RPMI8226 (cell line): Measurements from ENCODE around the gene ETS1.

Source experiments
- DNase-seq: peaks from one replicate; pipeline ENCODE4 v3.0.0-alpha.2; 2015

The ETS1 gene

DNA sequence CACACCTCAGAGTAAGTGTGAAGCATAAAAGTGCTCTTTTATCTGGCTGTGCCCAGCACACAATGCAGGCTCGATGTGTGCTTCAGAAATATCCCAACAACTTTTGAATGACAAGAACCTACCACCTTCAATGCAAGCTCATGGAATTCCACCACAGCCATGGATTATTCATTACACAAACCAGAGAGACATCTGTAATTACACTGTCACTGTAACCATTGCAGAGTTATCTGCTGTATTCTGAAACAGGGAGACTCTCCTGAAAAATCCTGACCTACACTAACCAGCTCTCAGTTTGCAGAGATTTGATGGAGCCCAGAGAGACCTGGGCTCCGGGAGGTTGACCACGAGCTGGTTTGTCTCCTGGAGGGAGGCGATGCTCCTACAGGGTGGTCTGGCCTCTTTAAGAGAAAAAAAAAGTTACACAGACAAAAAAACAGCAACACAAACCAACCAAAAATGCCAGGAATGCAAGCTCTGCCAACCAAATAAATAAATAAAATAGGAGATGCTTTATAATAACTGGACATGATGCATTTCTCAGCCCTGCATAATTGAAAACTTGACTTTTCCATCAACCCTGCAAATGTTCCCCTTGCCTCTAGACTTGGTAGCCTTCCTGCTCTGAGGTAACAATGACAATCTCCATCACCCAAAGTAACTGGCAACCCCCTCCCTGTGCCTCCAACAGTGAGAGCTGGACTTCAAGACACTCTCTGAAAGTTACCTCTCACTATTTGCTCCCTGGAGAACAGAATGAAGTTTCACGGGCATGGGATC is 69.7 kb downstream of the ETS1 start:
- DNase-seq, result no peak

DNA sequence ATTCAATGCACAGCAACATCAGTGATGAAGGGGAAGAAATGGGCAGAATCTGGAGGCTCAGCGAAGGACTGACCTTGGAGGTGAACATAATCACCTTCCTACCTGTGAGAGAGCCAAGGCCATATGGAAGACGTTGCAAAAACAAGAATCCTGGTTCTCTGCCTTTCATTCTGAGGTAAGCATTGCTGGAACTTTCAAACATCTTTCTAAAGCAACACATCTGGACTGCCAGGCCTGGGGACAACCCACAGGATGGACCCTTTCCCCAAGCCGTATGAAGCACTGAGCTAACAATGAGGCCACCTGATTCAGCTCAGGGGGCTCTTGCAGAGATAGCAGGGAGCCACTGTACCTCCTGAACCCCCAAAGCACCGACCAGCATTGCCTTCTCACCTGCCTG is 70.5 kb downstream of the ETS1 start:
- no peak for DNase-seq

DNA sequence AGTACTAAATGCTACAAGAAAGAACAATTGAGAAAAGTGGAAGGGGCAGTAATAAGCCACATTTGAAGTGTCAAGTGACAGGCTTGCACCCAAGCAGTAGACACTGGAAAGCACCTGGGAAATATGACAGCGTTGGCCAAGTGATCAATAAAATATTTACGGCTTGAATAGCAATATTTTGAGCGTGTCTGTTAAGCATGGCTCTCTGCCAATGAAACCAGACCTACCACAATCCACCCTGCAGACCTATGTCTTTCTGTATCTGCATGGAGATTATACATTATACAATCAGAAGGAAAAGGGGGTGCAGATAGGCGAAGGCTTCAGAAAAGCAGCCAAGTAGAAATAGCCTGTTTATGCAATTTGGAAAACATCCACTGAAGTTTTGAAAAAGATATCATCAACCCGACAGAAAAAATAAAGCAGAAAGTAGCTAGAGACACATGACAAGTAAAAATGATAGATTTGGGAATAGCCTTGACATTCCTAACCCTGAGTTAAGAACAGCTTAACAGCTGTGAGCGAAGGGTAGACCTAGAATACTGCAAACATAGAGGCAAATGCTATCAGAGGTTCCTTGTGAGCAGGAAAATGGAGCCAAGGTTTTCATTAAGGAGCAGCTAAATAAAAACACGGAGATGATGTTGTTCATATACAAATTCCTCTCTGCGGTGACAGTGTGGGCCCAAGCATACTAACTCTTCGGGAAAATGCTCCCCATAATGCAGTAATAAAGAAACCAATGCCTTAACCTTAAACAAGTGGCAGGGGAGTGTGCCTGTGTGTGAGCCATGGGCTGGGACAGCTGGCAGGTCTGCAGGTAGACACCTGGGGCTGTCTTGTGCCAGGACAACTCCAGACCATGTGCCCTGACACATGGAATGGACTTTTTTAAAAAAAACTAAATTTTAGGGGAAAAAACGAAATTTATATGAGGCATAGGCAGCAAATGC is 71.3 kb downstream of the ETS1 start:
- DNase-seq, result no peak

DNA sequence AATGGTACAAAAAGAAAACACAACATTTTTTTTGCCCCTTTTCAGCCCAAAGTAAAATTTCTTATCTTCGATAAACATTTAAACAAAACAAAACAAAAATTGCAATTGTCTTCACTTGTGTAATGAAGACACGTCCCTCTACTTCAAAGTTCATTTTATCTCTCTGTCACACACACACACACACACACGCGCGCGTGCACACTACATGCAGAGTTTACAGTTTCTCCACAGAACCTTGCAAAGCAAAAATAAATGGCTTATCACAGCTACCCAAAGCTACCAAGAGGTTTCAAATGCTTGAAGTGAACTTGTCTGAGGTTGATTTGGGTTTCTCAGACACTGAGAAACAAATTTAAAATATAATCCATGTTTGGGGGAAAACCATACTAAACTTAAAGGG is 72.3 kb downstream of the ETS1 start:
- no peak for DNase-seq

DNA sequence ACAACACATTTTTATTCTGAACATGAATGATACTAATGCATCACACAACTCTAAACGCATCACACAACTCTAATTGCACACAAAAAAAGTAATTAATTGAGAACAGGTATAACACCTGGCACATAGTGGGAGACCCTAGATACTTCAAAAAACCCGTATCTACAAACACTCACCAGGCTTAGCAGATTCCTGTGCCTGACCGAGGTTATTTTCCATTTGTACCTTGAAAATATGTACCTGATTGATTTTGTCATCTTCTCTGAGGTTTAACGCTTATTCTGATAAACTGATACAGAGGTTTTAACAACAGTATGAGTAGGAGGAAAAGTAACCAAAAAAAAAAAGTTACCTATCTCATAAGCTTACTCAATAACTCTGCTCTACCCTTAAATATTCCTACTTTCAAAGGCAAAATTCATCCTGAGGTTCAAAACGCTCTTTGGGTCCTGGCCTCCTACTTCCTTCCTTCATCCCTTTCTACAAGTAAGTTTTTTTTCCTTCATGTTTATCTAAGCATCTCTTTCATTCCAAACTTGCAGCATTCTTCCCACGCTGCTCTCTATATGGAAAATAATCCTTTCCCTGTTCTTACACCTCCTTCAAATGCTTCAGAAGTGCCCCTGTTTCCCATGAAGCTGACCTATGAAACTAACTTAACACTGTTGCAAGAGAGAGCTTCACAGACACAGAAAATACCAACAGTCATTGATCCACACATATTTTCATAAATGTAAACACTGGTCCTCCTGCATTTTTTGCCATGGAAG is 73.3 kb downstream of the ETS1 start:
- DNase-seq, result no peak

DNA sequence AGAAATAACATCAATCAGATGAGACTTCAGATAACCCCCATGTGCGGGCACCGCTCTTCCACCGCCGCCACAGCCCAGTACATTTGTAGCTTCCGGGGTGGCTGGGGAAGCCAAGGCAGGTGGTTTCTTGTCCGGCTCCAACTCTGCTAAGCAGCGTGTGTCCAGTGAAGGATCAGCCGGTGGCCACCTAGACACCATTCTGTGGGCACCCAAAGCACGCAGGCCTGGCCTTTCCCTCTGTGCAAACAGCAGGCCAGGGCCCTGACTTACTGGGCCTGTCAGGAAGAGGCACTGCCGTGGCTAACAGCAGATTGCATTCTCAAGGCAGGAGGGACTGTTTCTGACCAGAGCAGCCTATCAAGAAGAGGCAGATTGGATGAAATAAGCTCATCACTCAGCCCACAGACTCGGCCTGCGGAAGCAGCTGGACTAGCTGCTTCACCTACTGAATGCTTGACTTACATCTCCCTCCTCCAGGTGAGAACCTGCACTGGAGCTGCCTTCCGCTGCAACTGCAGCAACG is 74.8 kb downstream of the ETS1 start:
- no peak for DNase-seq

DNA sequence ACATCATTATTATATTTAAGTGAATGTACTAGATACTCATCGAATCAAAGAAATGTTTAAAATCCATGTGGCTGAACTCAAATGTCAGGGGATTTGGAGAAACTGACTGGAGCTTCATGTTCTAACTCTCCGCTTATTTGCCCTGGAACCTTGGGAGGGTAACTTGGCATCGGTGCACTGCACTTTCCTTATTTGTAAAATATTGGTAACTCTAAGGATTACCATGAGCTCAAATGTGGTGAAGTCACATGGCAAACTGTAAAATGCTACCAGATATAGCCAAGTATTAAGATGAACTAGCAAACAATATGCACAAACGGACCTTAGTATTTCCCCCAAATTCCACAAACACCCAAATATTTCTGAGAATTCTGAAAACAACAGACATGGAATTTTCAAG is 75.6 kb downstream of the ETS1 start:
- no peak for DNase-seq

DNA sequence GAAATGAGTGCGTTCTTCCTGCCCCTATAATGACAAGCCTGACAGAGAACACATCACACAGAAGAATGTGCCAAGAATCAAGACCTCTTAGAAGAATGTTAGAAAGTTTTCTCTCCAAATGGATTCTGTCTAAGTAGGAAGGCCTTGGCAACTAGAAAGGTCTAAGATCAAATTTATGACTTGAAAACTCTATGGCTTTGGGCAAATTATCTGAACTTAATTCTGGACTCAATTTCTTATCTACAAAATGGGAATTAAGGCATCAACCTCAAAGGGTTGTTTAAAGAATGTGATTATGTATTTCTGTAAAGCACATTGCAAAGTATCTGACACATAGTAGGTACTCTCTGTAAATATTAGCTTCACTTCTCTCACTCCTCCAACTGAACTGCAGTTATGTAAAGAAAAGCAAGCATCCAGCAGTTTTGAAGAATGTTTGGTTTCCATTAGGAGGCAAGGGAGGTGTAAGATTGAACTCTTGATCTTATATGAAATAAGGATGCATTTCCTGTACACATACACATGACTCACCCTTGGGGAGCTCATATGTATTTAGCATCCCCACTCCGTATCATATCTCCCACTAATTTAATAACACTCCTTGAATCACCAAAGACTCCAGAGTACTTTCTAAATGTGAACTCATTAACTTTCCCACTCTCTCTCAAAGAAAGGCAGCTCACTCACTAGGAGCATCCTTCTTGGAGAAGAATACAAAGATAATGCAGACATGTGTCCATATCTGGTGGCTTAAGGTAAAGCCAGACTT is 77.6 kb downstream of the ETS1 start:
- no peak for DNase-seq

DNA sequence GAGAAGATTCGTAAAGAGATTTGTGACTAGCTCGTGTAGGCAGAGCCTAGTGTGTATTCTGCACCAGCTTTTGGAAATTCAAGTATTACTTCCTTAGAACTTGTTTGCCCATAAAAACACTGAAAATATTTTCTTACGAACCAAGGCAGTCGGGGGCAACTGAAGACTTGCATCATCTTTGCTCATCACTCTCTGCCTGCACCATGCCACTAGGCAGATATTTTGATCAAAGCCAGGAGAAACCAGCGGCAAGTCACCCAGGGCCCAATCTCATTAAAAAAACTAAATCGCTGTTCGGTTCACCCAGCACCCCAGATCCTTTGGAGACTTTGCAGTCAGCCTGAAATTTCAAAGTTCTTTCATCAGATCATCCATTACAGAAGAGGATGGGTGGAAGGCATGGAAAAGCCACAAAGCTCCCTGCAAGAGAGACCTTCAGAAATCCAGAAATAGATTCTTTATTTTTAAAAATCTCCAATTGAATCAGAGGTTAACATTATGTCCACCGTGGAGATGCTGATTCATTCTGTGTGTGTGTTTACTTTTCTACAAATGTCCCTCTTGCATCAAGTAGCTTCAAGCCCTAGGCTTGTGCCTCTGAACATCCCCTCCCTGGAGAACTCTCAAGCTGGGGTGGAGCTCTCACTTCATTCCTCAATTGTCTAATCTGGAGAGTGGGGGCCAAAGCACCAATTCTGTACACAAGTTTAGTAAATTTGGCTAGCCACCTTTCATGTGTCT is 78.4 kb downstream of the ETS1 start:
- DNase-seq, result no peak

DNA sequence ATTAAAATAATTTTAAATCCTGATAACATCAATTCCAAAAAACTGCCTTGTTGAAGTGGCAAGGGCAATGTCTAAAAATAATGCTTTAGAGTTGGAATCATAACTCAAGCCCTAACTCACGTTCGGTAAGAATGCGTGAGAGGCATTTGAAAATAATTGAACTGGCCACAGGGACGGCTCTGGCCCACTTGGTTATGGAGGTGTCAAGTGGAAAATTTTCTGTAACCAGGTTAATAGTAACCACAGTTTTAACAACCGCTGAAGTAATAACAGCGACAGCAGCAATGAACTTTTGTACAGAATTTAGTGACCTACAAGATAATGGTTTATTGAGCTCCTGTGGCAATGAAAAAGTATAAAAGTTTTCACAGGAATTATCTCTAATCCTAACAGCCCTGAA is 79.4 kb downstream of the ETS1 start:
- DNase-seq, result no peak

DNA sequence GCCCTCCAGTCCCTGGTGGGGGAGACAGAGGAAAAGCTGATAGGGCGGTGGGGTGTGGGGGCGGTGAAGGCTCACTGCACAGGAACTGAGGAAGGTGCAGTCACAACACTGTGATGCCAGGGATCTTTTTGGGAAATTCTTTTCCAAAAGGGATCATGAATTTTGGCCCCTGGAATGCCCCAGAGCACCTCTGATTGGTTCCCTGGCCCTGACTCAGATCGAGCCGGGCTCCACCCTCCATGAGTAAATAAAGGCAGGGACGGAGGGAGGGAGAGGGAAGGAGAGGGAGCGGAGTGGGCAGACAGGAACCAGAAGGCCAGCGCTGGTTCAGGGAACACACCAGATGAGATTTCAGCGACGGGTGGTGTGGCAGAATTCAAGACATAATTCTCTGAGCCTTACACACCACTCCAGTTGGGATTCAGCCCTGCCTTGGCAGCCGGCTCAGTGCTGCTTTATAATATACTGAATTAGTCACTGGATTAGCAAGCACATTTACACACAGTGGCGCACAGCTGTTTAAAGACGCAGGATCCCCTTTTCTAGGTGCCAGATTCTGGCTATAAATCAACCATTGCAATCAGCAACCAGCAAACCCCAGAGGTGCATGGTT is 80.3 kb downstream of the ETS1 start:
- DNase-seq, result no peak

DNA sequence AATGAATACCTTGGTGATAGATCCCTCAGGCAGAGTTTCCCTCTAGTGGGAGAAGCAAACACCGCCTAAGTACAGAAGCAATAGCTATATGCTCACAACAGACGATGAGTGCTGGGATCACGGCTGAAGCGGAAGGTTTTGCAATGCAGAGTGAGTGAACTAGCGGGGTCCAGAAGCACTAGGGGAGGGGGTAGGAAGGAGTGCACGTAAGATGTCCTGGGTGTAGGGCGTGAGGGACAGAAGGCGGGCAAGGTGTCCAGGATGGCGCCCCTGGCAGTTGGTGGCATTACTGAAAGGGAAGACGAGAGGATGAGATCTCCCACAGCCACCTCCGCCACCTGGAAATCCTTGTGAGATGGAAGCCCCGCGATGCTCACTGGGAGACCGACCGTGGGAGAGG is 81.0 kb downstream of the ETS1 start:
- no peak for DNase-seq

DNA sequence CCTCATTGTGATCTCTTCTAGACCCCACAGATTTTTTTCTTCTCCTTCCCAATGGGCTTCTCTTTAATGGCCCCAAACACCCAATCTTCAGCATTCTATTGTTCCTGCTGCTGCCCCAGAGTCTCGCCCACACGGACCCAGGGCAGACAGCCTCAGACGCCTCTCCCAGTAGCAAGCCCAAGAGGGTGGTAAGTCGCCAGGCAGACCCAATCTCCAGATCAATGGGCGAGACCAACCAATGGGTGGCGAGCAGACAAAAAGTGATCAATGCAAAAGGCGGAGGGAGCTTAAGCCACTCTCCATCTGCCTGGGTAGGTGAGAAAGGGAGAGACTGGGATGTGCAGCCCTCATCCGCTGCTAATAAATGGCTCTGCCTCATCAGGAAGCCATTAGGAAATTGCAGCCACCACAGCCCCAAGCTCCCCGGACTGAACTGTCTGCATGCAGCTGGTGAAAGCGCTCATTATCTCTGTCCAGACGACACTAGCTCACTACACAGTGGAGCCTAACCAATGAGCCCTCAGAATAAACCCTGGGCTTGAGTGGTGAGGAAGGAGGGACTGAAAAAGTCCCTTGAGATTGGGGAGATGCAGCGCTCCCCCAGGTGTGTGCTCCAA is 81.8 kb downstream of the ETS1 start:
- DNase-seq, result no peak

DNA sequence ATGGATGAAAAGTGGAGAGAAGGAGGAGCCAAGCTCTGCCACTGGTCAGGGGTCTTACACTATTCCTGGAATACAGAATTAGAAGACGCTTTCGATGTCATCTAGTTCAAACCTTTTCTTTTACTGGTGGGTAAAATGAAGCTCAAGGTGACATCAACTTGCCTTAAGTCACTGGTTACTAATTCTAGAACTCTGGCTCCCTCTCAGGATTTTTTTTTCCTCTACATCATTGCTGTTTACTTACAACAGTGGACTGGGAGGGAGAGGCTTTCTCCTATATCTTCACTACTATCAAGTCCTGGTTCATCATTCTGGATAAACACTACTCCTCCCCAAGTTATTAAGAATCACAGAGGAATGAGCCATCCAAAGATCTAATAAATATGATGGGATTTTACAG is 82.9 kb downstream of the ETS1 start:
- DNase-seq, result no peak

DNA sequence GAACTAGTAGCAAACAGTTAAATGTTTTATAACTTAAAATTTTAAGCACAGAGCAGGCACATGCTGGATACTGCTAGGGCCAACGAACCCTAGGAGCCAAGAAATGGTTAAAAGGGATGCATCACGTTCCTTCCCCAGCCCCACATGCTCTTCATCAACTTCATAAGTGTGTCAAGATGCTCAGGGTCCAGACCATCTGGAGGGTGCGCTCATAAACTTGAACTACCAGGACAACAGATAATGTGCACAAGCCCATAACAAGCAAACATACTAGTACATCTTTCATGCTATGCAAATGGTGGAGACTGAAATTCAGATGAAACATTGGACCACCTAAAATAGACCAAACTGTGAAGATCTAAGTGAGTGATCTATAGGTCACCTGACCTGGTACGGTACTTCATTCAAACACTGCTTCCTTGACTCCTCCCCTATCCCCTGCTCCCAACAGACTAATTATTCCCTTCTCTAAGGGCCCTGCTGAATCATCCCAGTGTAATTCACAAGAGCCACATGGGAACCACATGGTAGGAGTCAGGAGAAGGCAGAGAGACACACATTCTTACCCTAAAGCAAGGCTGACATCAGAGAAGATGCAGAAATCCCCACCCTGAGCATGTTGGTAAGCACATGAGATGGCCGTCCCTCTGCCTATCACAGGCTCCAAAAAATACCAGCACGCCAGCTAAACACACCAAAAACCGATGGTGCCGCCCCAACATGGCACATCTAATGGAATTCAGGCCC is 83.9 kb downstream of the ETS1 start:
- DNase-seq, result no peak

DNA sequence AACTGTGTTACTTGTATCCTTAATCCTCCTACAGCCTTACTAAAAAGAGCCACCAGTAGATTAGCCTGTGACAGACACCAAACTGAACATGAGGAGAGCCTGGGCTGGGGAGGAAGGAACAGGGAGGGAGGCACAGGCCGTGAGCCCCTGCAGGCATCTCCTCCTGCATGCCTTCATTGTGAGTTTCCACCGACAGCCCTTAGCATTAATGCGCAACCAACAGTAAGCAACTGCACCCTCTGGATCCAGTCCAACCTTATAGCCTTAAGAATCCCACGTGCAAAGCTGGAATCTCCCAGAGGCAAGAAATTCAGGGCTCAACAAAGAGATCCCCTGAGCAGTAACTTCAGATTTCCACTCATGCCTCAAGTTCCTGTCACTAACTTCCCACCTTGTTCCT is 84.6 kb downstream of the ETS1 start:
- DNase-seq, result no peak

DNA sequence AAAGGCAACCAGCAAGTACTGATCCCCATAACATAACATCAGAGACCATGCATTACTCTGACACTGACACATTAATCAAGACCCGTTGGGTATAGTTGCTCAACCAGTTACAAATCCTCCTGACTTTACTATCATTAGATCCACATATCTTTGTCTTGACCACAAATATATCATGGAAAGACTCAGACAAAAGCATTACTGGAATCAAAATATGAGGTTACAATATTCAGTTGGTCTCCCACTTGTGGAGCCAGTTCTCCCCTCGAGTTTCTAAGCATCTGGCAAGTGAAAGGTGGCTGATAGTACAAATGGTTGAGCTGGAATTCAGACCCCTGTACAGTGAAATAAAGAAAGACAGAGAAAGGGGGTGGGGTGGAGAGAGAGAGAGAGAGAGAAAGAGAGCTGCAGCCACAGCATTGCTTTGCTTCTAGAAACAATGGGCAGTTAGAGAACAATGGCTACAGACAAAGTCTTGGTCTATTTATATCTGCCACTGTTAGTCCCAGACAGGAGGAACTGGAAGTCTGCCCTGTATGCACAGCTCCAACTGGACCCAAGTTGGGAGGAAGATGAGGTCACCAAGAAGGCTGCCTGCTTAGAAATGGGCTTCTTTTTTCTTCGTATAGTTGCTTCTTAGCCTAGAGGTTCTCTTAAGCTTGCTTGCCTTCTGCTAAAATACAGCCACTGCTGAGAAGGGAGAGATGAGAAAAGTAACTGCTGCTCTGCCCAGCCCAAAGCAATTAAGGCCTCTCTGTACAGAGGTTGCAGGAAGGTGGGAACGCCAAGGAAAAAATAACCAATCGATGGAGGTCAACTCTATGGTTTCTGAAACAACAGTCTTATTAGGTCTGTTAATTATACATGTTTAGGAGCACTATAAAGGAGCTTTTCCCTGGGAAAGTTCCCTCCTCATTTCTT is 85.5 kb downstream of the ETS1 start:
- no peak for DNase-seq

DNA sequence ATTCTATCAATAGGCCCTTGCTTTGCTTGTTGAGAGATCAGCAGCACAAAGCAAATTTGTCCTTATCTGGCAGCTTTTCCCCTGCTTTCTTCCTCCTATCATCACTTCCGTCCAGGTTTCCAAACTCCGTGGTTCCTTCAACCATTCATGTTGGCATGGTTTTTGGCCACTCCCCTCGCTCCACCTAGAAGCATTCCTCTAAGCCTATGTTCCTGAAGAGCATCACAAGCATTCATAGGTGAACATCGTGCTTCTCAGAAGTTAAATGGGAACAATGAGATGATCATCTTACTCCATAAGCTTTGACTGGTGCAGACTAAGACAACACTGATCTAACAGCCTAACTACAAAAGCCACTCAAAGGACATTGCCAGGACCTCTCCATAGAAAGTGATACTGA is 86.3 kb downstream of the ETS1 start:
- DNase-seq, result no peak

DNA sequence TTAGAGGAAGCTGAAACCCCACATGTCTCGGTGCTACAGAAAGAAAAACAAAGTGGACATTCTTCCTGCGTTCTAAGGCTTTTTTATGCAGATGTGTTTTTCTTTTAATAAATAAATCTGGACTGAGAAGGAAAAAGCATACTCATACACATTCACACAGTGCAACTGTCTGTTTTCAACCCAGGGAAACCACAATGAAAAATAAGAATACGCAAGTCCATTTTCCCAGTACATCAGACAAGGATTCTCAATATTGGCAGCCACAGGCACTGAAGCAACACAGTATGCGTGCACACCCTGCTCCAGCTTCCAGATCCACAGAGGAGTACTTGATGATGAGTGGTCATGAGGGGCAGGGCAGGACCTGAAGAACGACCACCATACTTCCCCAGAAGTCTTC is 86.9 kb downstream of the ETS1 start:
- no peak for DNase-seq
